ENCODE results near the gene CMBL.
"Not testable (repeated sequence)": the region's sequence is repeated elsewhere in the genome, so short reads cannot be mapped to it uniquely, and the experiment has no call there.

The CMBL gene

DNA sequence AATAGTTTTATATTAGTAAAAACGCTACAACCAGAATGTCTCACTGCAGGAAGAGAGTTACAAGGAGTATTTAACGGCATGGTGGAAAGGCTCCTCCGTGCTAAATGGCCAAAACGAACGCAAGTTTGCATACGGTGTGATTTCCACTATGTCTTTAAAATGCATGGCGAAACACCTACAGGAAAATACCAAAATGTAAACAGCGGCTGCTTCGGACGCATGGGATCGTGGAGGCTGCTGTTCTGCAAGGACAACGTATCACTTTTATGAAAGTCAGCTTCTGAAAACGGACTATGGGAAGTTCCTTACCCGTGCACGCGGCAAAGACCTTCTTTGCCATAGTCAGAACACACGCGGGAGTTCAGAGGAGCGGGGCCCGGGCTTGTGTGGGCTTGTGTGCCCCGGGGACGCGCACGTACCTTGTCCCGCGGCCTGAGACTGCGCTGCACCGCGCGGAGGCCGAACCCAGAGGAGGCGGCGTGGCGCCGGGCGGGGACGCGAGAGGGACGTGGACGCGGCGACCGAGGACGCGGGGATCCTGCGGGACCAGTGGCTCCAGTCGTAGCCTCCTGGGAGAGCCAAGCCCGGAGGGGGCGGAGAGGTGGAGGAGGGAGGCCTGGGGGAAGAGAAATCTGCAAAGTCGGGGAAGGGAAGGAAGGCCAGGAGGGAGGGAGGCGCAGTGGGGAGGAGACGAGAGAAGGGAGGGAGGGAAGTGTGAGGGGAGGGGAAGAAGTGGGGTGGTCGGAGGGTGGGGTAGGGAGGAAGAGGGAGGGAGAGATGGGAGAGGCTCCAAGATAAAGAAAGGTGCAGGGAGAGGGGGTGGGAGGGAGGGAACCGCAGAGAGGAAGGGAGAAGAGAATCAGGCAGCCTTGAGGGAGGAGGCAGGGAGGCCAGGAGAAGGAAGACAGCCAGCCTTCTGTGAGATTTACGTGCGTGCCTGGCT, at the start of gene CMBL:
Gene CMBL, minus strand, starts transcription at position 697 of the 943 bp plus-strand sequence. CDS start 17,140 bp downstream, outside the sequence.
- H3K9me3 Mint-ChIP-seq: no peaks in the 10 kb centered on the region
- H3K36me3 Mint-ChIP-seq (ENCODE audit: insufficient read depth): no peaks in the 10 kb centered on the region
- no peak for ATAC-seq (replicated peaks; ENCODE audit: extremely low read depth, poor library complexity, severe bottlenecking)
- no peak within 1 kb of the TSS for H3K27ac Mint-ChIP-seq (ENCODE audit: low read depth)
- H3K4me3 Mint-ChIP-seq: peak within 1 kb of the TSS; percentile 84
- peaks cover 7% of the 10 kb centered on the region for H3K4me1 Mint-ChIP-seq
- H3K27me3 Mint-ChIP-seq: peaks cover 31% of the 10 kb centered on the region
- no peak for DNase-seq (ENCODE audit: low spot score in 2 of 2)

DNA sequence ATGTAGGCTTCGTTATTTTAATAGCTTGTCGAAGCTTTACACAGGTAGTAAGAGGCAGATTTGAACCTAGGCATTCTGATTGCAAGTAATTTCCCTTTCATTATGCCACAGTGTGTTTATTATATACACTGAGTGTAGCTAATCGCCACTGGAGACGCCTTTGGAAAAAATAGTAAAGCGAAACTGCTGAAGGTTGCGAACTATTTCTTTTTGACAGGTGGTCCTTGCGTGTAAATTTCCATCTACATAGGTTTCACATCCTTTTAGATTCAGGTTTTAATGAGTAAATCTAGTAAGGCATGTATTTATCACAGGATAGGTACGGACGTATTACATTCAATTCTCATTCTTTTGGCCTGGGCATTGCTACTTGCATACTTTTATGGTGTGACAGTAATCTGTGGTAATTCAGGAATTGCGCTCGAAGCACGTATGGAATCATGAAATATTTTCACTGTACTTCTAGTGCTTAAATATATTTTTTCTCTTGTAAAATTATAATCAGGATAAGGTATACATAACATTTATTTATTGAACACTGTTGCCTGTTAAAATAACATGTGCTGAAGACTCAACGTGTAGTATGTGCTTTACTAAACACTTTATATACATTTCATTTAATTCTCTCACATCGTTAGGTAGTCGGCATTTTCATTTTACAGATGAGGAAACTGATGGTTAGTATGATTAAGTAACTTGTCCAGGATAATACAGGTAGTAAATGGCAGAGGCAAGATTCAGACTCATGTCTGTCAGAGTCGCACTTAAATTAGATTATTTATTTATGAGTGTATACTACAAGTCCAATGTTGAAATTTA, 47.6 kb upstream of the CMBL start:
- DNase-seq (ENCODE audit: low spot score in 2 of 2): no peak
- peak overlapping the region; percentile 99 for H3K4me3 Mint-ChIP-seq
- H3K27me3 Mint-ChIP-seq: no peaks in the 10 kb centered on the region
- no peaks in the 10 kb centered on the region for H3K9me3 Mint-ChIP-seq
- H3K4me1 Mint-ChIP-seq: peaks cover 34% of the 10 kb centered on the region
- H3K36me3 Mint-ChIP-seq (ENCODE audit: insufficient read depth): peaks cover 16% of the 10 kb centered on the region
- ATAC-seq (replicated peaks; ENCODE audit: extremely low read depth, poor library complexity, severe bottlenecking): no peak
- H3K27ac Mint-ChIP-seq (ENCODE audit: low read depth): peak overlapping the region; percentile 100

GRCh38 chr5:10354048-10354872, 46.6 kb upstream of the CMBL start:
- Mint-ChIP-seq H3K9me3 (no peaks in the 10 kb centered on the region), H3K27me3 (no peaks in the 10 kb centered on the region), H3K36me3 (ENCODE audit: insufficient read depth) (peaks cover 15% of the 10 kb centered on the region), H3K4me1 (peaks cover 26% of the 10 kb centered on the region), H3K27ac (ENCODE audit: low read depth) (peak overlapping the region; percentile 100), H3K4me3 (peak overlapping the region; percentile 99)
- no peak for ATAC-seq (replicated peaks; ENCODE audit: extremely low read depth, poor library complexity, severe bottlenecking)
- no peak for DNase-seq (ENCODE audit: low spot score in 2 of 2)

- Mint-ChIP-seq H3K4me1 (peaks cover 26% of the 10 kb centered on the region), H3K36me3 (ENCODE audit: insufficient read depth) (peaks cover 15% of the 10 kb centered on the region), H3K27me3 (no peaks in the 10 kb centered on the region), H3K4me3 (peak within 1 kb of the TSS; percentile 99), H3K27ac (ENCODE audit: low read depth) (peak within 1 kb of the TSS; percentile 100), H3K9me3 (no peaks in the 10 kb centered on the region)
- DNase-seq (ENCODE audit: low spot score in 2 of 2) (peak; percentile 87 to 89), ATAC-seq (replicated peaks; ENCODE audit: extremely low read depth, poor library complexity, severe bottlenecking) (peak; percentile 88)
Measured at GRCh38 chr5:10353241-10354047, 45.7 kb upstream of the CMBL start, which contains the start of gene MARCHF6. Gene MARCHF6 (plus strand): TSS chr5:10353695. CDS start chr5:10353899, 204 bp downstream.

DNA sequence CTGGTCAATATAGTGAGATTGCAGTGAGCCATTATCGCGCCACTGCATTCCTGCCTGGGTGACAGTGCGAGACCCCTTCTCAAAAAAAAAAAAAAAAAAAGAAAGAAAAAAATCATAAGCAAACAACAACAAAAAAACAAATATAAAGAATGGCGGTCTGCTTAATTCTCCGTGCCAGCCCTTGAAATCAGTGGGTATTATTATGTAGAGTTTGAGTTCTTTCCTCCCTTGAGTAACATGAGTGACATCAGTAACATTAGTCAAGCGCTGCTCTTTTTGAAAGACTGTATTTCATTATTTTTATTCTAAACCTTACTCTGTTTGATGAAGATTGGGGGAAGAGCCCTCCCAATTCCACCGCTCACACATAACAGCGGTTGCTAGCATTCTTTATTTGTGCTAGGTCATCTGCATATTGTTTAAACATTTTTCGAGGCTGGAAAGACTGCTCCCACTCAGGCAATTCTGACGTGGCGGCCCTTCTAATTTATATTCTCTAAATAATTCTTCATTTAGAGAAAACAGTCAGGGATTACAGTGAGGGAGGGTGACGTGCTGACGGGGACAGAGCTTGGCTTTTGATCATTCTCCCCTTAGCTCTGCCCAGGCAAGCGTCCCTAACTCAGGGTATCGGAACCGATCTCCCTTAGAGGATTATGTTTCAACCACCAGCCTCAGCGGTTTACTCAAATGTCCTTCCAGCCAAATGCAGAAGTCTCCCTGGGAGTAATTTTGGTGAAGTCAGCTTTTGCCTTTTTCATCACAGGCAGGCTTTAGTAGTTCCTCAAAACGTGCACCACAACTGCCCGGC, 44.9 kb upstream of the CMBL start:
- ATAC-seq (replicated peaks; ENCODE audit: extremely low read depth, poor library complexity, severe bottlenecking): no peak

DNA sequence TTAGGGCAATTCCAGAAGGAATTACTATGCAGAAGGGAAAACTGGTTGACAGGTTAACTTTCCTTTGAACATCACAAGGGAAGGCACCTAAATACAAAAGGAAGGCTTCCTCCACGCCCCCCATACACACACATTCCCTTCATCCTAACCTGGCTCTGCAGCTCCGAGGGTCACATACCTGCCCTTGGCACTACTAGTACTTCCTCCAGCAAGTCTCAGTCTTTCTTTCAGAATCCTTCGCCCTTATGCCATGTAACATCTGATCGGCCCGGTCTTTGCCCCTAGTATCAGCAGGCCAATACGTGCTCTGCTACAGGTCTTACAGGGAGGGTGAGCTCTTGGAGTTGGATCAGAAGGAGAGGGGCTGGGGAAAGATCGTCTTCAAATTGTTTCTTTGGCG, 44.2 kb upstream of the CMBL start:
- H3K4me3 Mint-ChIP-seq: no peak overlapping the region
- H3K36me3 Mint-ChIP-seq (ENCODE audit: insufficient read depth): peaks cover 15% of the 10 kb centered on the region

More for the DNA sequence above, 44.9 kb upstream of the CMBL start:
- H3K4me1 Mint-ChIP-seq: peaks cover 19% of the 10 kb centered on the region
- peaks cover 15% of the 10 kb centered on the region for H3K36me3 Mint-ChIP-seq (ENCODE audit: insufficient read depth)
- H3K4me3 Mint-ChIP-seq: peak overlapping the region; percentile 99
- H3K9me3 Mint-ChIP-seq: no peaks in the 10 kb centered on the region
- H3K27ac Mint-ChIP-seq (ENCODE audit: low read depth): peak overlapping the region; percentile 100
- no peak for DNase-seq (ENCODE audit: low spot score in 2 of 2)
- H3K27me3 Mint-ChIP-seq: no peaks in the 10 kb centered on the region

DNA sequence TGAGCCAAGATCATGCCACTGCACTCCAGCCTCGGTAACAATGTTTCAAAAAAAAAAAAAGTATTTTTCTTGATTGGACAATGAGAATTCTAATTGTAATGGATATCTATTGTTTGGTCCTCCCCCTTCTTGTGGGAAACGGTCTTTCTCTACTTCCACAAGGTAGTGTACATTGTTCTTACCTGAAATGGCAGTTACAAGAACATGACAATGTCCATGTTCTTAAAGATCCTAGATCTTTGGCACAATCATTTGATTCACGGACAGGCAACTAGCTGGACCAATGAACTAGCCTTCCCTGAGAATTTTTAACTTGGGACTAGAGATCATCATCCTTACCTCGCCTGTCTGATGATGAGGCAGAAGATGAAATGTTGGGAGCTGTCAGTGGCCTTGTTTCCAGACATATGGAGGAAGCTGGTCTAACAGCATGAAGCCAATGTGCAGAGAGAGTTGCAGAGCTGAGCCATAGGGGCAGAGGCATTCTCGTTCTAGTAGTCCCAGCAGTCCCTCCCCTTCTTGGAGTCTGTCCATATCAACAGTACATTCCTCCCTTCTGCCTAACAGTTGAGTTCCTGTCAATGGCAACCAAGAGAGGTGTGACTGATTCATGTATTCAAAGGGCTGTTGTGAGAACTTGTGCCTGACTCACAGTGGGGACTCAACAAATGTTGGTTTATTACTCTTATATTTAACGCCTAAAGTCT, 43.6 kb upstream of the CMBL start:
- Mint-ChIP-seq H3K27me3 (no peaks in the 10 kb centered on the region), H3K4me3 (no peak overlapping the region), H3K9me3 (no peaks in the 10 kb centered on the region), H3K4me1 (peaks cover 16% of the 10 kb centered on the region), H3K36me3 (ENCODE audit: insufficient read depth) (peaks cover 15% of the 10 kb centered on the region), H3K27ac (ENCODE audit: low read depth) (no peak overlapping the region)
- ATAC-seq (replicated peaks; ENCODE audit: extremely low read depth, poor library complexity, severe bottlenecking) (no peak), DNase-seq (ENCODE audit: low spot score in 2 of 2) (no peak)

More for the DNA sequence above, 44.2 kb upstream of the CMBL start:
- no peak for DNase-seq (ENCODE audit: low spot score in 2 of 2)
- H3K4me1 Mint-ChIP-seq: peaks cover 16% of the 10 kb centered on the region
- H3K9me3 Mint-ChIP-seq: no peaks in the 10 kb centered on the region
- H3K27ac Mint-ChIP-seq (ENCODE audit: low read depth): peak overlapping the region; percentile 100
- no peak for ATAC-seq (replicated peaks; ENCODE audit: extremely low read depth, poor library complexity, severe bottlenecking)
- no peaks in the 10 kb centered on the region for H3K27me3 Mint-ChIP-seq

- Mint-ChIP-seq H3K4me1 (no peaks in the 10 kb centered on the region), H3K9me3 (no peaks in the 10 kb centered on the region), H3K27ac (ENCODE audit: low read depth) (no peak overlapping the region), H3K4me3 (no peak overlapping the region), H3K36me3 (ENCODE audit: insufficient read depth) (peaks cover 4% of the 10 kb centered on the region), H3K27me3 (no peaks in the 10 kb centered on the region)
- DNase-seq (ENCODE audit: low spot score in 2 of 2) (no peak), ATAC-seq (replicated peaks; ENCODE audit: extremely low read depth, poor library complexity, severe bottlenecking) (no peak)
Measured at GRCh38 chr5:10348258-10348657, 40.6 kb upstream of the CMBL start.

- not testable (repeated sequence) for DNase-seq (ENCODE audit: low spot score in 2 of 2); H3K9me3 Mint-ChIP-seq; H3K4me3 Mint-ChIP-seq; H3K4me1 Mint-ChIP-seq; H3K36me3 Mint-ChIP-seq (ENCODE audit: insufficient read depth); H3K27ac Mint-ChIP-seq (ENCODE audit: low read depth); H3K27me3 Mint-ChIP-seq; ATAC-seq (replicated peaks; ENCODE audit: extremely low read depth, poor library complexity, severe bottlenecking)
Measured at GRCh38 chr5:10344461-10345106, 36.9 kb upstream of the CMBL start.

GRCh38 chr5:10343486-10343885, 35.8 kb upstream of the CMBL start:
- no peaks in the 10 kb centered on the region for H3K36me3 Mint-ChIP-seq (ENCODE audit: insufficient read depth)
- H3K27me3 Mint-ChIP-seq: no peaks in the 10 kb centered on the region
- H3K27ac Mint-ChIP-seq (ENCODE audit: low read depth): no peak overlapping the region
- no peaks in the 10 kb centered on the region for H3K4me1 Mint-ChIP-seq
- DNase-seq (ENCODE audit: low spot score in 2 of 2) (no peak), ATAC-seq (replicated peaks; ENCODE audit: extremely low read depth, poor library complexity, severe bottlenecking) (no peak)
- no peak overlapping the region for H3K4me3 Mint-ChIP-seq
- H3K9me3 Mint-ChIP-seq: no peaks in the 10 kb centered on the region
